Stimulated activated CD4-positive, alpha-beta T cell treated with anti-CD3 and anti-CD28 coated beads, Interleukin-1b, Interleukin-23, amount 100 ng/mL, for 24 hours (primary cell): ENCODE results near the gene CALHM4.

Experiments
- DNase-seq, 4 experiments: peaks; one replicate each; pipeline ENCODE4 v3.0.0-alpha.2; 2020; ENCODE audit warnings: low read depth in 4 of 4, low spot score in 1 of 4

CALHM4 gene

GRCh38 chr6:116536216-116536621, 17.3 kb upstream of the CALHM4 start:
- peak in 1 of 4 experiments; percentile 2 for DNase-seq

GRCh38 chr6:116542426-116542825, 11.1 kb upstream of the CALHM4 start:
- no peak for DNase-seq

GRCh38 chr6:116543149-116543548, 10.4 kb upstream of the CALHM4 start:
- DNase-seq = no peak

- no peak for DNase-seq
Observed at GRCh38 chr6:116545651-116546050, 7.9 kb upstream of the CALHM4 start, which contains the start of gene TRAPPC3L. Gene TRAPPC3L, minus strand, starts transcription at chr6:116545684. Its CDS starts 170 bp downstream, at chr6:116545514.

- no peak for DNase-seq
Observed at GRCh38 chr6:116547358-116547757, 6.2 kb upstream of the CALHM4 start.

GRCh38 chr6:116550796-116551195, 2.8 kb upstream of the CALHM4 start:
- DNase-seq = no peak

- no peak for DNase-seq
Observed at GRCh38 chr6:116556065-116556464, 2.5 kb downstream of the CALHM4 start.

- DNase-seq = no peak
Observed at GRCh38 chr6:116556814-116557415, 3.4 kb downstream of the CALHM4 start.

- DNase-seq = no peak
Observed at GRCh38 chr6:116557893-116558292, 4.3 kb downstream of the CALHM4 start.

- DNase-seq = no peak
Observed at GRCh38 chr6:116560130-116560529, 6.6 kb downstream of the CALHM4 start.

- peak in 3 of 4 experiments; percentile 37 to 46 (median 45) for DNase-seq
Observed at GRCh38 chr6:116561377-116562018, 7.9 kb downstream of the CALHM4 start.

- no peak for DNase-seq
Observed at GRCh38 chr6:116562019-116562403, 8.5 kb downstream of the CALHM4 start.

- no peak for DNase-seq
Observed at GRCh38 chr6:116562614-116563013, 9.1 kb downstream of the CALHM4 start.

GRCh38 chr6:116563830-116564229, 10.3 kb downstream of the CALHM4 start:
- no peak for DNase-seq

GRCh38 chr6:116564311-116564710, 10.8 kb downstream of the CALHM4 start:
- DNase-seq = no peak

GRCh38 chr6:116564921-116565872, 11.6 kb downstream of the CALHM4 start:
- DNase-seq = no peak

- DNase-seq = no peak
Observed at GRCh38 chr6:116568111-116568510, 14.6 kb downstream of the CALHM4 start.

GRCh38 chr6:116568821-116569755, 15.5 kb downstream of the CALHM4 start:
- DNase-seq = no peak

- peak; percentile 89 to 97 (median 92) for DNase-seq
Observed at GRCh38 chr6:116570856-116571682, 17.5 kb downstream of the CALHM4 start, which contains the start of gene RWDD1. Gene RWDD1, plus strand, starts transcription at chr6:116571504. Its CDS starts 79 bp downstream, at chr6:116571583.

GRCh38 chr6:116571683-116572000, 18.1 kb downstream of the CALHM4 start:
- no peak for DNase-seq
